Ovary (tissue), 3 donors: ENCODE data around the gene NFASC.

Experiments
- CTCF ChIP-seq, 3 donors: fragments of 450-650 bp in 2 of 3; fragments of 200-600 bp in 1 of 3; IDR thresholded peaks; one replicate each; pipeline versions ENCODE4 v1.5.1 to v1.8.0; 2016 to 2022; ENCODE audit warnings: antibody characterized with exemption in 3 of 3, mild to moderate bottlenecking in 1 of 3
- EP300 ChIP-seq: sonication (generic); formaldehyde crosslinking; IDR thresholded peaks from one replicate; pipeline ENCODE4 v1.6.1; 2017; ENCODE audit warnings: antibody characterized with exemption
- POLR2A ChIP-seq: fragments of 450-650 bp; IDR thresholded peaks from one replicate; pipeline ENCODE4 v1.6.1; 2017; ENCODE audit warnings: antibody characterized with exemption, mild to moderate bottlenecking, moderate library complexity
- donor health status: DM: no; HTN: no; CAD: no.

- TF ChIP-seq CTCF (IDR thresholded peaks at IDR 0.05) (no peak), POLR2A (no peak), EP300 (no peak)
Measured at GRCh38 chr1:204829133-204829825, 41.4 kb upstream of the NFASC start.
